GM18867 (cell line): Measurements from ENCODE around the gene NKD1.

Experiments
- ATAC-seq: cut with Tn5 transposase; IDR thresholded peaks from one replicate; pipeline ENCODE4 v1.9.1; 2021; ENCODE audit warnings: mild to moderate bottlenecking, moderate library complexity; ENCODE audit not compliant: unreplicated experiment

Gene NKD1

GRCh38 chr16:50640919-50641817 lies 93.0 kb downstream of the NKD1 start:
- ATAC-seq: no peak

GRCh38 chr16:50641818-50642187 lies 93.6 kb downstream of the NKD1 start:
- ATAC-seq: no peak

- no peak for ATAC-seq
Measured at GRCh38 chr16:50642349-50642748, 94.2 kb downstream of the NKD1 start.

- ATAC-seq: no peak
Measured at GRCh38 chr16:50643192-50643591, 95.0 kb downstream of the NKD1 start.

- ATAC-seq: no peak
Measured at GRCh38 chr16:50644245-50644644, 96.0 kb downstream of the NKD1 start.

- no peak for ATAC-seq
Measured at GRCh38 chr16:50644729-50645128, 96.5 kb downstream of the NKD1 start.

GRCh38 chr16:50645563-50646220 lies 97.5 kb downstream of the NKD1 start:
- ATAC-seq: no peak

GRCh38 chr16:50646345-50646744 lies 98.1 kb downstream of the NKD1 start:
- ATAC-seq: no peak

- ATAC-seq: no peak
Measured at GRCh38 chr16:50651835-50652438, 103.7 kb downstream of the NKD1 start.

GRCh38 chr16:50652836-50653425 lies 104.7 kb downstream of the NKD1 start:
- no peak for ATAC-seq

- ATAC-seq: no peak
Measured at GRCh38 chr16:50653633-50654519, 105.7 kb downstream of the NKD1 start.

- ATAC-seq: no peak
Measured at GRCh38 chr16:50655558-50656055, 107.4 kb downstream of the NKD1 start.

- ATAC-seq: no peak
Measured at GRCh38 chr16:50657241-50657640, 109.0 kb downstream of the NKD1 start.

GRCh38 chr16:50659806-50660205 lies 111.6 kb downstream of the NKD1 start:
- ATAC-seq: no peak

- ATAC-seq: no peak
Measured at GRCh38 chr16:50662306-50662940, 114.2 kb downstream of the NKD1 start.

GRCh38 chr16:50664270-50664669 lies 116.1 kb downstream of the NKD1 start:
- no peak for ATAC-seq

GRCh38 chr16:50665128-50665878 lies 117.1 kb downstream of the NKD1 start:
- peak; percentile 41 for ATAC-seq

GRCh38 chr16:50666658-50667496 lies 118.7 kb downstream of the NKD1 start:
- ATAC-seq: peak; percentile 84
